ENCODE results near the gene COG8. TPM values are rescaled to one million over a fixed set of nuclear protein-coding genes. Genes with fewer than 3 reads are reported as not detected.

Gene COG8
- total and polyA plus RNA-seq, 2 of the 8 experiments (the other 6 are each of a cell fraction or from before 2014, with no cell fraction given): 49.1 to 55.6 TPM

DNA sequence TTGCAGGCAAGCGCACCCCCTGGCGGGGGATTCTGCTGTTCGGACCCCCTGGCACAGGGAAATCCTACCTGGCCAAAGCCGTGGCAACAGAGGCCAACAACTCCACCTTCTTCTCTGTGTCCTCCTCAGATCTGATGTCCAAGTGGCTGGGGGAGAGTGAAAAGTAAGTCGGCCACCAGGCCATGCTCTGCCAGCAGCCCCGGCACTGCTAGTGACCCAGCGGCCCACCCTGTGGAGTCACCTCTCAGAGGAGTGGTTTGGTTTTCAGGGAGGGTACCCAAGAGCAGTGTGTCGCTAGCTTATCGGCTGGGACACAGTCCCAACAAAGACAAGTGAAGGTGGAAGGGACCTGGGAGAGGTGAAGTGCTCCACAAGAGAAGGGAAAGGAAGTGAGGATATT, 20.0 kb downstream of the COG8 start:
- Histone ChIP-seq H4K8ac (ENCODE audit: extremely low read depth, insufficient read depth, low read length) (no peak overlapping the region; the same call in 1 of the 2 replicates), H2AK5ac (ENCODE audit: low read depth, low read length) (no peak overlapping the region), H3K23ac (ENCODE audit: insufficient read length) (no peak overlapping the region), H3K9ac (replicated peaks in 1 of 4; ENCODE audit: extremely low read depth in 1 of 4, low read depth in 3 of 4, low read length in 3 of 4) (no peak overlapping the region), H3K36me3 (ENCODE audit: control insufficient read depth in 2 of 4, insufficient read depth in 4 of 4, low read length in 3 of 4) (peaks cover 26 to 68% (median 50%) of the 10 kb centered on the region in 4 experiments), H3K18ac (ENCODE audit: extremely low read depth, low read length) (no peak overlapping the region), H4K20me1 (replicated peaks in 1 of 2; ENCODE audit: control insufficient read depth in 1 of 2, insufficient read depth in 2 of 2, low read length in 2 of 2) (peaks cover 5 to 28% of the 10 kb centered on the region in 2 experiments), H2BK5ac (ENCODE audit: low read depth, low read length) (no peak overlapping the region), H3K9me3 (ENCODE audit: insufficient read depth in 2 of 2, low read depth in 1 of 2, low read length in 1 of 2) (no peaks in the 10 kb centered on the region), H4K91ac (replicated peaks; ENCODE audit: insufficient read length, low read length) (no peak overlapping the region), H3K79me1 (ENCODE audit: low read depth, low read length) (peaks cover 4% of the 10 kb centered on the region), H3K4me2 (ENCODE audit: insufficient read depth in 1 of 2, low read depth in 2 of 2, low read length in 2 of 2) (no peak overlapping the region), H2BK20ac (ENCODE audit: low read length) (no peak overlapping the region), H3K27ac (ENCODE audit: low read depth, low read length) (no peak overlapping the region), H2AFZ (ENCODE audit: low read length) (no peak overlapping the region), H2BK15ac (ENCODE audit: low read length) (no peak overlapping the region), H3K56ac (replicated peaks; ENCODE audit: insufficient read length, low read depth, low read length) (no peak overlapping the region), H3K27me3 (replicated peaks in 1 of 4; ENCODE audit: control insufficient read depth in 3 of 4, extremely low read depth in 1 of 4, insufficient read depth in 3 of 4, low read length in 3 of 4) (no peaks in the 10 kb centered on the region), H3K14ac (ENCODE audit: insufficient read length) (no peak overlapping the region), H3K23me2 (ENCODE audit: low read depth, low read length) (no peaks in the 10 kb centered on the region; the same call in 1 of the 2 replicates), H3K4me3 (ENCODE audit: extremely low read depth in 1 of 4, insufficient read depth in 2 of 4, low read depth in 3 of 4, low read length in 4 of 4) (no peak overlapping the region), H3K79me2 (ENCODE audit: control insufficient read depth in 1 of 2, insufficient read depth in 2 of 2, low read length in 2 of 2) (peaks cover 0 to 16% of the 10 kb centered on the region in 2 experiments; a peak in 1 of 4 replicates), H3K4me1 (replicated peaks in 1 of 4; ENCODE audit: control insufficient read depth in 3 of 4, insufficient read depth in 4 of 4, low read length in 3 of 4) (no peaks in the 10 kb centered on the region), H2BK12ac (ENCODE audit: low read depth, low read length) (no peak overlapping the region), H2BK120ac (replicated peaks; ENCODE audit: low read depth, low read length) (no peak overlapping the region), H3K4ac (replicated peaks; ENCODE audit: insufficient read length, low read depth, low read length) (no peak overlapping the region), H4K5ac (ENCODE audit: insufficient read length, low read depth, low read length) (no peak overlapping the region)
- DNase-seq (ENCODE audit: low read depth in 1 of 2, low spot score in 2 of 2) (no peak), FAIRE-seq (no peak)
- 94% methylated on average over 9 of the region's 9 CpGs; no CpG with 5 or more reads in 1 of the 2 experiments for WGBS, 2 experiments (ENCODE audit: extremely low coverage in 1 of 2, insufficient coverage in 1 of 2, insufficient read length in 1 of 2, insufficient replicate concordance in 2 of 2, low coverage in 1 of 2, low lambda C conversion rate in 2 of 2, missing lambda C conversion rate in 1 of 2)
- TF ChIP-seq CHD1 (IDR thresholded peaks at IDR 0.05; ENCODE audit: low read depth, low read length): no peak
- TF ChIP-seq CHD2 (IDR thresholded peaks at IDR 0.05; ENCODE audit: low read length): no peak
- TF ChIP-seq SIRT6 (IDR thresholded peaks at IDR 0.05; ENCODE audit: low read length): no peak
- no peak; a peak in 1 of 4 replicates for TF ChIP-seq RAD21 (IDR thresholded peaks at IDR 0.05 in 1 of 2, conservative IDR thresholded peaks at IDR 0.05 in 1 of 2; ENCODE audit: low read depth in 2 of 2, low read length in 2 of 2)
- TF ChIP-seq TEAD4 (IDR thresholded peaks at IDR 0.05; ENCODE audit: low read depth, low read length): no peak
- TF ChIP-seq JUN (IDR thresholded peaks at IDR 0.05; ENCODE audit: low read depth, low read length): no peak
- TF ChIP-seq, protein P1, sequence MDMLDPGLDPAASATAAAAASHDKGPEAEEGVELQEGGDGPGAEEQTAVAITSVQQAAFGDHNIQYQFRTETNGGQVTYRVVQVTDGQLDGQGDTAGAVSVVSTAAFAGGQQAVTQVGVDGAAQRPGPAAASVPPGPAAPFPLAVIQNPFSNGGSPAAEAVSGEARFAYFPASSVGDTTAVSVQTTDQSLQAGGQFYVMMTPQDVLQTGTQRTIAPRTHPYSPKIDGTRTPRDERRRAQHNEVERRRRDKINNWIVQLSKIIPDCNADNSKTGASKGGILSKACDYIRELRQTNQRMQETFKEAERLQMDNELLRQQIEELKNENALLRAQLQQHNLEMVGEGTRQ (IDR thresholded peaks at IDR 0.05; ENCODE audit: low read length): no peak
- no peak for TF ChIP-seq SP4 (IDR thresholded peaks at IDR 0.05; ENCODE audit: low read length)
- no peak for TF ChIP-seq TAF1 (IDR thresholded peaks at IDR 0.05; ENCODE audit: low read depth, low read length)
- TF ChIP-seq SIN3A (conservative IDR thresholded peaks at IDR 0.05 in 1 of 2, IDR thresholded peaks at IDR 0.05 in 1 of 2; ENCODE audit: low read depth in 1 of 2, low read length in 2 of 2): no peak
- ChIA-PET CTCF (ENCODE audit: partially characterized antibody) (no interaction called here), POLR2A (ENCODE audit: partially characterized antibody) (interaction anchor here (0.6 to 24.8 kb wide), 4 partner anchors 17 to 94 kb away, joined by 3 to 497 read pairs (median 3); partner anchors contain the start of genes COG8, NIP7, PDF and TMED6)
